ENCODE data around the gene FOXI1. TPM values are rescaled to one million over a fixed set of nuclear protein-coding genes. Genes with fewer than 3 reads are reported as not detected.

Gene FOXI1
- total RNA-seq, 2 experiments from 2014 or later: 0.28 TPM; not detected in 1

GRCh38 chr5:170113522-170113900 lies 7.8 kb downstream of the FOXI1 start:
- no peaks in the 10 kb centered on the region for H3K4me1 Mint-ChIP-seq (ENCODE audit: low read depth)
- CTCF ChIA-PET: no interaction called here

DNA sequence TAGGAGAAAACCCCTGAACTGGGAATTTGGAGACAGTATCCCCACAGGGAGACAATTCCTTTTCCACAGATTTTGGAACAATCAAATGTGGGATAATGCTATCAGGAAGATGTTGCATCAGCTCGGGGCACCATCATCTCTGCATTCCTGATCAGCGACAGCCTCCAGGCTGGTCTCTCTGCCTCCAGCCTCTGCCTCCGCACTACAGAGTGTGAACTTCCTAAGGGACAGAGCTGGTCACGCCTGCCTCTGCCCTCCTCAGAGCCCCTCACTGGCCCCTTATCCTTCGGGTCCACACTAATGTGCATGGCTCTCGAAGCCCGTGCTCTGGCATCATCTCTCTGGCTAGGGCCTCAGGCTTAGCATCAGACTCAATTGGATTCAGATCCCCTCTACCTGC lies 8.6 kb downstream of the FOXI1 start:
- H3K27ac ChIP-seq (ENCODE audit: low read depth in 1 of 2, low read length in 2 of 2): no peak overlapping the region
- H3K27me3 Mint-ChIP-seq: no peaks in the 10 kb centered on the region
- no peaks in the 10 kb centered on the region for H3K36me3 ChIP-seq (ENCODE audit: insufficient read depth, low read length)
- no peaks in the 10 kb centered on the region for H3K36me3 Mint-ChIP-seq (ENCODE audit: low read depth)
- no peak overlapping the region for H3K4me3 ChIP-seq (ENCODE audit: low read length)
- H3K4me1 ChIP-seq (ENCODE audit: insufficient read depth, low read length): no peaks in the 10 kb centered on the region
- POLR2A ChIA-PET: no interaction called here
- H3K4me1 Mint-ChIP-seq (ENCODE audit: low read depth): no peaks in the 10 kb centered on the region
- intact Hi-C loops (cut with DNase I, micrococcal nuclease): no loop called here
- DNase-seq: no peak
- no peaks in the 10 kb centered on the region for H3K9me3 ChIP-seq (ENCODE audit: control insufficient read depth in 1 of 2, insufficient read depth in 1 of 2, low read length in 2 of 2)
- peaks cover 0 to 6% of the 10 kb centered on the region in 2 experiments for H3K27me3 ChIP-seq (ENCODE audit: control insufficient read depth in 1 of 2, insufficient read depth in 2 of 2, low read length in 2 of 2)
- ATAC-seq (ENCODE audit: poor library complexity): no peak
- no peak overlapping the region for H3K4me3 Mint-ChIP-seq
- no peak for TF ChIP-seq CTCF (IDR thresholded peaks at IDR 0.05)
- H3K9me3 Mint-ChIP-seq: no peaks in the 10 kb centered on the region
- CTCF ChIA-PET: no interaction called here
- no peak overlapping the region for H3K27ac Mint-ChIP-seq

More at GRCh38 chr5:170113522-170113900, 7.8 kb downstream of the FOXI1 start:
- no peaks in the 10 kb centered on the region for H3K9me3 Mint-ChIP-seq
- H3K36me3 Mint-ChIP-seq (ENCODE audit: low read depth): no peaks in the 10 kb centered on the region
- intact Hi-C loops (cut with DNase I, micrococcal nuclease): no loop called here
- no peak overlapping the region for H3K27ac Mint-ChIP-seq
- Histone ChIP-seq H3K4me3 (ENCODE audit: low read length) (no peak overlapping the region), H3K9me3 (ENCODE audit: control insufficient read depth in 1 of 2, insufficient read depth in 1 of 2, low read length in 2 of 2) (no peaks in the 10 kb centered on the region), H3K27me3 (ENCODE audit: control insufficient read depth in 1 of 2, insufficient read depth in 2 of 2, low read length in 2 of 2) (peaks cover 0 to 6% of the 10 kb centered on the region in 2 experiments), H3K36me3 (ENCODE audit: insufficient read depth, low read length) (no peaks in the 10 kb centered on the region), H3K4me1 (ENCODE audit: insufficient read depth, low read length) (no peaks in the 10 kb centered on the region), H3K27ac (ENCODE audit: low read depth in 1 of 2, low read length in 2 of 2) (no peak overlapping the region)
- no peaks in the 10 kb centered on the region for H3K27me3 Mint-ChIP-seq
- no peak overlapping the region for H3K4me3 Mint-ChIP-seq
- POLR2A ChIA-PET: no interaction called here
- no peak for ATAC-seq (ENCODE audit: poor library complexity)
- no peak for DNase-seq
- TF ChIP-seq CTCF (IDR thresholded peaks at IDR 0.05): no peak

- no peaks in the 10 kb centered on the region for H3K9me3 ChIP-seq (ENCODE audit: control insufficient read depth in 1 of 2, insufficient read depth in 1 of 2, low read length in 2 of 2)
- intact Hi-C loops (cut with DNase I, micrococcal nuclease): no loop called here
- ChIA-PET POLR2A (no interaction called here), CTCF (no interaction called here)
- Mint-ChIP-seq H3K9me3 (no peaks in the 10 kb centered on the region), H3K27me3 (peaks cover 4% of the 10 kb centered on the region), H3K4me3 (no peak overlapping the region), H3K36me3 (ENCODE audit: low read depth) (no peaks in the 10 kb centered on the region), H3K27ac (no peak overlapping the region), H3K4me1 (ENCODE audit: low read depth) (no peaks in the 10 kb centered on the region)
- no peaks in the 10 kb centered on the region for H3K36me3 ChIP-seq (ENCODE audit: insufficient read depth, low read length)
- no peak for DNase-seq
- peaks cover 0 to 6% of the 10 kb centered on the region in 2 experiments for H3K27me3 ChIP-seq (ENCODE audit: control insufficient read depth in 1 of 2, insufficient read depth in 2 of 2, low read length in 2 of 2)
- no peak overlapping the region for H3K27ac ChIP-seq (ENCODE audit: low read depth in 1 of 2, low read length in 2 of 2)
- H3K4me1 ChIP-seq (ENCODE audit: insufficient read depth, low read length): no peaks in the 10 kb centered on the region
- no peak for ATAC-seq (ENCODE audit: poor library complexity)
- no peak overlapping the region for H3K4me3 ChIP-seq (ENCODE audit: low read length)
- no peak for TF ChIP-seq CTCF (IDR thresholded peaks at IDR 0.05)
Measured at GRCh38 chr5:170115925-170116324, 10.2 kb downstream of the FOXI1 start.

Measured in CD4-positive, alpha-beta T cell (primary cell).